Measurements from ENCODE around the gene CTDNEP1. TPM values are rescaled to one million over a fixed set of nuclear protein-coding genes. Genes with fewer than 3 reads are reported as not detected.

Gene CTDNEP1
- total and polyA plus RNA-seq, 2 of the 4 experiments (the other 2 are of a cell fraction): 23.8 to 132 TPM

GRCh38 chr17:7262935-7263800 lies 11.6 kb upstream of the CTDNEP1 start (continued):
- TF ChIP-seq SMC3 (IDR thresholded peaks at IDR 0.05; ENCODE audit: low read depth, low read length) (no peak), CEBPB (IDR thresholded peaks at IDR 0.05; ENCODE audit: low read depth, low read length) (no peak), RFX5 (IDR thresholded peaks at IDR 0.05; ENCODE audit: low read depth, low read length) (no peak)

- peaks cover 11% of the 10 kb centered on the region for H3K4me1 ChIP-seq (ENCODE audit: control insufficient read depth, insufficient read depth, low read length)
- H2BK20ac ChIP-seq (ENCODE audit: low read depth, low read length): peak within 1 kb of the TSS; percentile 2
- no peaks in the 10 kb centered on the region for H3K79me1 ChIP-seq (ENCODE audit: low read depth in 1 of 2, low read length in 2 of 2)
- peak within 1 kb of the TSS; percentile 82 for H3K4me2 ChIP-seq (ENCODE audit: low read depth, low read length)
- H3K14ac ChIP-seq (replicated peaks; ENCODE audit: low read depth, low read length): peak within 1 kb of the TSS; percentile 96
- H3K18ac ChIP-seq (ENCODE audit: low read depth, low read length): 0 out of 2 replicates have a peak within 1 kb of the TSS, but pooled peaks have one; percentile 9
- peaks cover 17% of the 10 kb centered on the region for H3K36me3 ChIP-seq (ENCODE audit: control insufficient read depth, insufficient read depth, low read length)
- peak within 1 kb of the TSS; percentile 90 for H2AFZ ChIP-seq (replicated peaks; ENCODE audit: low read length, poor library complexity)
- H3K56ac ChIP-seq (ENCODE audit: extremely low read depth, insufficient read depth, low read length): no peak within 1 kb of the TSS; the same call in 1 of the 2 replicates
- H3K23ac ChIP-seq (ENCODE audit: low read depth, low read length): peak within 1 kb of the TSS; percentile 91; the same call in 1 of the 2 replicates
- peak within 1 kb of the TSS; percentile 79 for H4K91ac ChIP-seq (ENCODE audit: insufficient read depth, low read depth, low read length)
- H3K27me3 ChIP-seq (ENCODE audit: control insufficient read depth, insufficient read depth, low read length): peaks cover 13% of the 10 kb centered on the region; the same call in 1 of the 2 replicates
- CTCF ChIA-PET: no interaction called here
- POLR2A ChIA-PET (ENCODE audit: unreplicated experiment): no interaction called here
- in situ Hi-C loops (cut with MboI; ENCODE audit: low sequenced_read_pairs): no loop called here
- peaks cover 10% of the 10 kb centered on the region for H3K9me1 ChIP-seq (ENCODE audit: insufficient read depth, low read length)
- no peak within 1 kb of the TSS for H3K9ac ChIP-seq (ENCODE audit: low read depth, low read length)
- H3K4me3 ChIP-seq (ENCODE audit: insufficient read depth, low read depth, low read length): peak within 1 kb of the TSS; percentile 37; the same call in 1 of the 2 replicates
- dilution Hi-C loops (cut with HindIII; ENCODE audit: low sequenced_read_pairs, unreplicated experiment): no loop called here
- no peak within 1 kb of the TSS for H3K27ac ChIP-seq (ENCODE audit: insufficient read depth, low read length)
- DNase-seq (no peak), ATAC-seq (ENCODE audit: low read depth) (no peak)
- 24% methylated on average over 37 of the region's 64 CpGs; no CpG with 5 or more reads in 1 of the 2 experiments for WGBS, 2 experiments (ENCODE audit: extremely low coverage in 2 of 2, insufficient read length in 1 of 2)
- intact Hi-C loops (cut with micrococcal nuclease): no loop called here
- BruUV-seq (replicated peaks): no TSS peak
- peak within 1 kb of the TSS; percentile 89; the same call in 2 of the 3 replicates for H2BK15ac ChIP-seq (ENCODE audit: low read depth, low read length)
- peak within 1 kb of the TSS; percentile 81 for H2AK5ac ChIP-seq (ENCODE audit: low read depth, low read length)
- peak within 1 kb of the TSS; percentile 78 to 98; a peak in 3 of 4 replicates for H4K8ac ChIP-seq (ENCODE audit: low read depth in 2 of 2, low read length in 2 of 2)
- no peaks in the 10 kb centered on the region for H3K9me3 ChIP-seq (ENCODE audit: control insufficient read depth, insufficient read depth, low read length)
- peak within 1 kb of the TSS; percentile 86 for H4K5ac ChIP-seq (ENCODE audit: low read depth, low read length)
- TF ChIP-seq FOS (IDR thresholded peaks at IDR 0.05; ENCODE audit: low read depth, low read length): no peak
- TF ChIP-seq CTCF (conservative IDR thresholded peaks at IDR 0.05; ENCODE audit: low read depth, low read length): no peak
- no peak for TF ChIP-seq MAZ (IDR thresholded peaks at IDR 0.05; ENCODE audit: borderline replicate concordance, low read depth, low read length)
- TF ChIP-seq CHD1 (IDR thresholded peaks at IDR 0.05; ENCODE audit: low read depth, low read length): no peak
- TF ChIP-seq RAD21 (IDR thresholded peaks at IDR 0.05; ENCODE audit: low read length): no peak
- TF ChIP-seq RFX5 (IDR thresholded peaks at IDR 0.05; ENCODE audit: low read depth, low read length): no peak
- no peak for TF ChIP-seq NFE2L2 (IDR thresholded peaks at IDR 0.05; ENCODE audit: low read depth, low read length)
- TF ChIP-seq BHLHE40 (IDR thresholded peaks at IDR 0.05; ENCODE audit: low read depth, low read length): no peak
- H2AK9ac ChIP-seq (replicated peaks; ENCODE audit: low read depth, low read length, poor library complexity): peak within 1 kb of the TSS; percentile 86
- no peak within 1 kb of the TSS for H2BK5ac ChIP-seq (ENCODE audit: low read depth, low read length, poor library complexity, severe bottlenecking)
- no peaks in the 10 kb centered on the region for H4K20me1 ChIP-seq (ENCODE audit: insufficient read depth, low read length)
- peak within 1 kb of the TSS; percentile 77 for H3K4ac ChIP-seq (ENCODE audit: low read depth, low read length)
- peak within 1 kb of the TSS; percentile 88 for H2BK120ac ChIP-seq (ENCODE audit: low read depth, low read length)
Observed at GRCh38 chr17:7262192-7262934, 10.8 kb upstream of the CTDNEP1 start, which contains the start of gene CLDN7. CLDN7 (minus strand) TSS chr17:7262478; CDS start chr17:7262043, 435 bp downstream.
